Measurements from ENCODE around the gene TTYH3. TPM values are rescaled to one million over a fixed set of nuclear protein-coding genes. Genes with fewer than 3 reads are reported as not detected.

The TTYH3 gene
- total RNA-seq, 2 donors from 2014 or later: 11.2 to 32.0 TPM

DNA sequence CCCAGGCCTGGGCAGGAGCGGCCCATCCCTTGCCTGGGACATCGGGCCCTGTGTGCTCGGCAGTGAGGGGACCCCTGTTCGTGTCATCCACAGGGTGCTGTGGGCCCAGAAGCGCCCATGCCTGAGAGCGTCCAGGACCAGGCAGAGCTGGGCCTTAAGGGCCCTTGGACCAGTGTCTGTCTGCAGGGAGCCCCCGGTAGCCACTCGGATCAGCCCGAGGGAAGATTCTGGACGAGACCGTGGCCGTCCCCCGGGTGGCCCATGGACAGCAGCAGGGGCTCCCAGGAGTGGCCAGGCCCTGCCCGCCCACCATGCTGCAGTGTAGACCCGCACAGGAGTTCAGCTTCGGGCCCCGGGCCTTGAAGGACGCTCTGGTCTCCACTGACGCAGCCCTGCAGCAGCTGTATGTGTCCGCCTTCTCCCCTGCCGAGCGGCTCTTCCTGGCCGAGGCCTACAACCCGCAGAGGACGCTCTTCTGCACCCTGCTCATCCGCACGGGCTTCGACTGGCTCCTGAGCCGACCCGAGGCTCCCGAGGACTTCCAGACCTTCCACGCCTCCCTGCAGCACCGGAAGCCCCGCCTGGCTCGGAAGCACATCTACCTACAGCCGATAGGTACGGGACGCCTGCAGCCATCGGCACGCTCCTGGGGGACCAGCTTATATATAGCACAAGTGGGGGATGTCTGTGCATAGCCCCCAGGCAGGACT is 68.5 kb downstream of the TTYH3 start:
- no peak overlapping the region for H3K27ac ChIP-seq
- DNase-seq (no peak), ATAC-seq (no peak)
- no peaks in the 10 kb centered on the region for H3K9me3 ChIP-seq
- H3K27me3 ChIP-seq: no peaks in the 10 kb centered on the region
- no peak for TF ChIP-seq POLR2A (IDR thresholded peaks at IDR 0.05)
- TF ChIP-seq, protein P1, sequence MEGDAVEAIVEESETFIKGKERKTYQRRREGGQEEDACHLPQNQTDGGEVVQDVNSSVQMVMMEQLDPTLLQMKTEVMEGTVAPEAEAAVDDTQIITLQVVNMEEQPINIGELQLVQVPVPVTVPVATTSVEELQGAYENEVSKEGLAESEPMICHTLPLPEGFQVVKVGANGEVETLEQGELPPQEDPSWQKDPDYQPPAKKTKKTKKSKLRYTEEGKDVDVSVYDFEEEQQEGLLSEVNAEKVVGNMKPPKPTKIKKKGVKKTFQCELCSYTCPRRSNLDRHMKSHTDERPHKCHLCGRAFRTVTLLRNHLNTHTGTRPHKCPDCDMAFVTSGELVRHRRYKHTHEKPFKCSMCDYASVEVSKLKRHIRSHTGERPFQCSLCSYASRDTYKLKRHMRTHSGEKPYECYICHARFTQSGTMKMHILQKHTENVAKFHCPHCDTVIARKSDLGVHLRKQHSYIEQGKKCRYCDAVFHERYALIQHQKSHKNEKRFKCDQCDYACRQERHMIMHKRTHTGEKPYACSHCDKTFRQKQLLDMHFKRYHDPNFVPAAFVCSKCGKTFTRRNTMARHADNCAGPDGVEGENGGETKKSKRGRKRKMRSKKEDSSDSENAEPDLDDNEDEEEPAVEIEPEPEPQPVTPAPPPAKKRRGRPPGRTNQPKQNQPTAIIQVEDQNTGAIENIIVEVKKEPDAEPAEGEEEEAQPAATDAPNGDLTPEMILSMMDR (IDR thresholded peaks at IDR 0.05): no peak
- H3K4me1 ChIP-seq: no peaks in the 10 kb centered on the region
- no peak overlapping the region for H3K4me3 ChIP-seq
- intact Hi-C loops (cut with DNase I): no loop called here
- 75 to 77% methylated on average over 21 to 40 of the region's 40 CpGs for WGBS, 2 donors
- no peaks in the 10 kb centered on the region for H3K36me3 ChIP-seq (replicated peaks in 1 of 2; ENCODE audit: insufficient read depth in 1 of 2, low read depth in 2 of 2)

DNA sequence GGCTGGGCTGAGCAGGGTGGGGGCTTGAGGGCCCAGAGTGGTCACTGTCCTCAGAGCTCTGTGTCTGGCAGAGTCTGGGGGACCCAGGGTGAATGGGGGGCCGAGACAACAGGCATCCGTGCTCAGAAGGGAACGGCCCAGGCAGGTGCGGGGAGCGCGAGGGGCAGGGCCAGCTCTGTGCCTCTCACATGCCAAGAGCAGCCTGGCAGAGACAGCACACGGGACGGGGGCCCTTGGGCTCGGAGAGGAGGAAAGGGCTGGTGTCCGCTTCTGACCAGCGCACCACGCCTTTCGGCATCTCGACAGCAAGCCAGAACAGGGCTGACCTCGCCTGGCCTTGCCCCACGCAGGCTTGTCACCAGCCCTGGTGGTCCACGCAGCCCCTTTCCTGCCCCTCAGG is 69.6 kb downstream of the TTYH3 start:
- no peaks in the 10 kb centered on the region for H3K9me3 ChIP-seq
- WGBS, 2 donors: 72 to 78% methylated on average over 9 to 17 of the region's 17 CpGs
- no peak for TF ChIP-seq POLR2A (IDR thresholded peaks at IDR 0.05)
- TF ChIP-seq, protein P1 (IDR thresholded peaks at IDR 0.05): no peak
- no peak overlapping the region for H3K27ac ChIP-seq
- no peaks in the 10 kb centered on the region for H3K36me3 ChIP-seq (replicated peaks in 1 of 2; ENCODE audit: insufficient read depth in 1 of 2, low read depth in 2 of 2)
- intact Hi-C loops (cut with DNase I): no loop called here
- H3K4me3 ChIP-seq: no peak overlapping the region
- no peak for DNase-seq
- H3K27me3 ChIP-seq: no peaks in the 10 kb centered on the region
- no peaks in the 10 kb centered on the region for H3K4me1 ChIP-seq
- ATAC-seq: no peak

DNA sequence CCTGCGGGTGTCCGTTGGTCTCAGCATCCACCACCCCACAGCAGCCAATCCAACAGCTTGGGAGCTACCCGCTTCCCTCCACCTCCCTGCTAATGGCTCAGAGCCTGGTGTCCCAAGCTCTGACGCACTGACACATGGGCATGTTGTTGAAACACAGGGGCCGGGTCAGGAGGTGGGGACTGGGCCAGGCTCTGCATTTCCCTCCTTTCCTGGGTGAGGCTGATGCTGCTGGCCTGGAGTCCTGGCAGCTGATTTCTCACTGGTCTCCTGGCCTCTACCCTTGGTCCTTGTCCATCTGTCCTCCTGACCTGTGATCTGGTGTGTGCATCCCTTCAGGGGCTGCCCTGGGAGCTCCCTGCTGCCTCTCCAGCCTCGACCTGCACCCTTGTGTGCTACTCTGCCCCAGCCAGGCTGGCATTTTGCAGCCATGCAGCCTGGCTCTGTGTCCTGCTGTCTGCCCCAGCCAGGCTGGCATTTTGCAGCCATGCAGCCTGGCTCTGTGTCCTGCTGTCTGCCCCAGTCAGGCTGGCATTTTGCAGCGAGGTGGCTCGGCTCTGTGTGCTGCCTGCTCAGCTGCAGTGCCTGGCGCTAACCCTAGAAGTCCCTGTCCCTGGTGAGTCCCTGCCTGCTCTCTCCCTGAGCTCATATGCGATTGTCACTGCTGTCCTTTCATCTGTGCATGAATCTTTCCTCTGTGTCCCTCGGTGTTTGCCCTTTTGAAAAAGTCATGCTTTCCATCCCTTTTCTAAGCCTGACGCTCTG is 70.2 kb downstream of the TTYH3 start:
- ATAC-seq: peak; percentile 43
- TF ChIP-seq, protein P1 (IDR thresholded peaks at IDR 0.05): no peak
- TF ChIP-seq POLR2A (IDR thresholded peaks at IDR 0.05): no peak

DNA sequence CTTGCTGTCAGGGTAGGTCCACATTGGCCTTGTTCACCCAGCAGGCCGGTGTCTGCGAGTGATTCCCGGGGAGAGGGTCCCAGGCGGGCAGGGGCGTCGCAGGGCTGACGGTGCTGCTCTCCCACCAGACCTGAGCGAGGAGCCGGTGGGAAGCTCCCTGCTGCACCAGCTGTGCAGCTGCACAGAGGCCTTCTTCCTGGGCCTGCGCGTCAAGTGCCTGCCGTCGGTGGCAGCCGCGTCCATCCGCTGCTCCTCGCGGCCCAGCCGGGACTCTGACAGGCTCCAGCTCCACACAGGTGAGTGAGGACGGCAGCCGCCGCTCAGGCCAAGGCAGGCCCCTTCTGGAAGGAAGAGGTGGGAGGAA is 70.8 kb downstream of the TTYH3 start:
- Histone ChIP-seq H3K4me1 (no peaks in the 10 kb centered on the region), H3K27ac (no peak overlapping the region), H3K4me3 (no peak overlapping the region), H3K36me3 (replicated peaks in 1 of 2; ENCODE audit: insufficient read depth in 1 of 2, low read depth in 2 of 2) (no peaks in the 10 kb centered on the region), H3K27me3 (no peaks in the 10 kb centered on the region), H3K9me3 (no peaks in the 10 kb centered on the region)
- intact Hi-C loops (cut with DNase I): no loop called here
- 47 to 48% methylated on average over 20 to 21 of the region's 22 CpGs for WGBS, 2 donors
- DNase-seq (no peak), ATAC-seq (no peak)
- no peak for TF ChIP-seq POLR2A (IDR thresholded peaks at IDR 0.05)
- TF ChIP-seq, protein P1 (IDR thresholded peaks at IDR 0.05): no peak

More for the DNA sequence above, 70.2 kb downstream of the TTYH3 start:
- Histone ChIP-seq H3K27me3 (no peaks in the 10 kb centered on the region), H3K27ac (no peak overlapping the region), H3K36me3 (replicated peaks in 1 of 2; ENCODE audit: insufficient read depth in 1 of 2, low read depth in 2 of 2) (no peaks in the 10 kb centered on the region), H3K9me3 (no peaks in the 10 kb centered on the region), H3K4me3 (no peak overlapping the region), H3K4me1 (no peaks in the 10 kb centered on the region)
- DNase-seq: peak in 1 of 4 donors; percentile 29
- WGBS, 2 donors: 36 to 42% methylated on average over 7 to 12 of the region's 12 CpGs
- intact Hi-C loops (cut with DNase I): no loop called here
